ENCODE data around the gene COL4A1.

The COL4A1 gene

DNA sequence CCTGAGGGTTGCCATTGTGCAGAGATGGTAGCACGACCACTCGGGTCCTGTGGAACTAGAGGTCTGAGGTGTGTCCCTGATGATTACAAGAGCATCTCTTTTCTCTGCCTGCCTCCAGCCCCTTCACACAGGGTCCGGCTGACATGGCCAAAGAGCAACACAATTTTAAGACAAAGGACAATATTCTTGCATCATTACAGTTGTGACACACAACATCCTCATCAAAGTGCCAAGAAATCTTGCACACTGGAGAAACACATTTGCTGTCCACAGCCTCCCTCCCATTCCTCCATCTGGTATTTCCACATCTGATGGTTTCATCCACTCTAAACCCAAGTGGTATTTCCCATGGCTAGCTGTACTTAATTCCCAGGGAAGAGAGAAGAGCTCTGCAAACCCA is 12.8 kb downstream of the COL4A1 start:
- DNase-seq (ENCODE audit: low read depth in 1 of 2, low spot score in 1 of 2): no peak

DNA sequence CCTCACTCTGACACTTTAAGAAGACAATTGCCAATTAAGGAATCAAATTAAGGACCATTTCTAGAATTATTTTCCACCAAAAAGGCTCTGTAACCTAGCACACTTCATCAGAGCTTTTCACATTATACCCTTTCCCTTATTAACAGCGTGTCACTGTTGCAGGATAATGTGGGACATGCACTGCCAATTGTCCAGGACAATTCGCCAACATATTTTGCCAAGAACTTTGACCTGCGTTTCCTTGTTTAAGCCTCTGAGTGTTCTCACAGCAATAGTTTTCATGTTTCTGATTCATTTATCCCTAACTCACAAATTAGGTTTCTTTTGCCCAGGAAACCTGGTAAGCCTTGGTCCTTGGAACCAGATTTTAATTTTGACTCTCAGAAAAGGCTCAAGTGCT is 13.3 kb downstream of the COL4A1 start:
- DNase-seq (ENCODE audit: low read depth in 1 of 2, low spot score in 1 of 2): no peak

DNA sequence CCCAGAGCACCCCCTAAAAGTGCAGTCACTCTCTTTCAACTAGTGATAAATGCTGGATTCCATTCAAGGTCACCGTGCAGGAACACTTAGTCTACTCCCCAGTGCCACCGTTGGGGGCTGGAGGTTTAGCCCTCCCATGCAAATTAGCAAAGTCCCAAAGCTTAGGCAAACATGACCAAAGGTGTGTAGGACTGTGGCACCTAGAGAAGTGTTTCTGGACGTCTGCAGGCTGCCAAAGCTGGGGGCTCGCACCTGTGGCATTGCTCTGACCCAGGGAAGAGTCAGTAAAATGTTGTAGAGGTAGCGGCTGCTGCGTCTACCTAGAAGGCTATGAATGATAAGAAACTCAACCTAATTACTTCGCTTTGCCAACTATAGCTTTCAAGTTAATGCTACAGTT is 13.9 kb downstream of the COL4A1 start:
- DNase-seq (ENCODE audit: low read depth in 1 of 2, low spot score in 1 of 2): no peak

DNA sequence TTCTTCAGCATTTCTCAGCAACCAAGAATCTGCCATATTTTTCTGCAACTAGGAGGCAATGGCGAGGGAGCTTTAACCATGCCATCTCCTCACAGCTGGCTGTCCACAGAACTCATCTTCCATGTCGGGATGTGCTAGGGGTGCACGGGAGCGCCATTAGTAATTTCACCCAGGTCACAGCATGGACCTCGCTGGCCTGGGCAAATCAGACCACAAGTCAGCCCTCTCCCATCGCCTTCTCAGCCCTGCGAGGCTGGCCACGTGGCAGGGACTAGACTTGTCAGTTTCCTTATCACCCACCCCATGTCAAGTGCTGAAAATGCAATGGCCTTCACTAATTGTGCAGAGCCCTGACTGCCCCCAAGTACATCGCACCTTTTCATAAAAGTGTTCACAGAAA is 15.7 kb downstream of the COL4A1 start:
- DNase-seq (ENCODE audit: low read depth in 1 of 2, low spot score in 1 of 2): no peak

DNA sequence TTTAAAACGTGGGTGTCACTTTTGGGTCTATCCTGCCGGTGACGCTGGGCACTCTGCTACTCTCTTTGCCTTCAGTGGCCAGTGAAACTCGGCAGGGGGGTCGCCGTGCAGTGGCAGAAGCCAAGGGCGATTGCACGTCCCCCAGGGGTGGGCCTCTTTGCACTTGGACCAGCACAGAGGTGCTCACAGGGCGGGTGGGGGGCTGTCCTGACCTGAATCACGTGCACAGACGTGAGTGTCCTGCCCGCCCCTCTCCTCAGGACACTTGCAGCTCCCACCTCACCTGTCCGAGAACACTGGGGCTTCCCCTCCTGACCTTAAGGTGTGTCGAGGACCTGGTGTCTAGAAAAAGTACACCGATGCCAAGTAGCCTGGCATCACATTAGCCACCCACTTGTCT is 16.1 kb downstream of the COL4A1 start:
- no peak for DNase-seq (ENCODE audit: low read depth in 1 of 2, low spot score in 1 of 2)

DNA sequence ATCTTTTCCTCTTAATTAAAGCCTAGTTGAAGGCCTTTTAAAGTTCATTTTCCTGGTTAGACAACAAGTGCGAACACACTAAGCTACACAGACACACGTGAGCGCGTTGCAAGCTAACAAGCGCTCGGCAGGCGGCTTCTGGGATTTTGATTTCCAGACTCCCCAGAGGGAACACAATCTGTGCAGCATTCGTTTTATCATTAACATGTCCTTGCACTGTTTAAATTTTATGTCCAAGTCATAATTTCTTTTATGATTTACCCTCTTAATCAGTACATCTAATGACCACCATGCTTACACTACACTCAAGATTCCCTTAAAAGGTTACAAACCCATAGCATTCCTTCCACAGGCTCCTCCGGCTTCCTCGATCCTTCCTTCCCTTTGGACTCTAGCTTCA is 16.8 kb downstream of the COL4A1 start:
- DNase-seq (ENCODE audit: low read depth in 1 of 2, low spot score in 1 of 2): no peak

DNA sequence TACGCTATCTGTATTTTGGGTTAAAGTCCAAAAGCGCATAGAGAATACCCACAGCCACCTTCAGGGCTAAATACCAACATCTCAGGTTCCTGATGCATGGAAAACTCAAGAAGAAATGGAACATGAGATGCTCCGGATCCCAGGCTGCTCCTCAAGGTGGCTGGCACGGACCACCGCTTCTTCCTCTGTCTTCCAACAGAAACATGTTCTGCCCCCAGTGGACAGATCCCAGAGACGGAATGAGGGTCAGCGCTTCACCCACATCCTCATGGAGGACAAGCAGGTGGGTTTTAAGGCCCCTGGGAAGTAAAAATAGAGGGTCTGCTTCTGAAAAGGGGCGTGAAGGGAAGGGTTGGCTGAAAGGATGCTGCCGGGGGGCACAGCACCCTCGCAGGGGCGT is 17.3 kb downstream of the COL4A1 start:
- DNase-seq (ENCODE audit: low read depth in 1 of 2, low spot score in 1 of 2): no peak

DNA sequence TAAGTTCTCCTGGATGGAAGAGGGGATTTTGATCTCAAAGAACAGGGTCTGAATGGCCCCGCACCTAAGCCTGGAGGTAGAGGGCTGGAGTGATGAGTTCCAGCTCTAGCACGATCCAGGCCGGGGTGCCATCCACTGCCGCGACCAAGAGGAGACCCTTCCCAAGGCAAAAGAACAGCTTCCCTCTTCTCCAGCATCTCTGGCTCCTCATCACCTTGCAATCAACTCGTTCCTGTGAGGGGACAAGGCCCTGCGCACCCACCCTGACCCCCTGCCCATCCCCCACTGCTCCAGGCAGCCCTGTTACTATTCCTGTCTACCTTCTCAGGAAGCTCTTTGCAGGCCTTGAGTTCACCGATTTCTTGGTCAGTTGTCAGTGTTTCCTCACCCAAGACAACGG is 17.8 kb downstream of the COL4A1 start:
- DNase-seq (ENCODE audit: low read depth in 1 of 2, low spot score in 1 of 2): no peak

DNA sequence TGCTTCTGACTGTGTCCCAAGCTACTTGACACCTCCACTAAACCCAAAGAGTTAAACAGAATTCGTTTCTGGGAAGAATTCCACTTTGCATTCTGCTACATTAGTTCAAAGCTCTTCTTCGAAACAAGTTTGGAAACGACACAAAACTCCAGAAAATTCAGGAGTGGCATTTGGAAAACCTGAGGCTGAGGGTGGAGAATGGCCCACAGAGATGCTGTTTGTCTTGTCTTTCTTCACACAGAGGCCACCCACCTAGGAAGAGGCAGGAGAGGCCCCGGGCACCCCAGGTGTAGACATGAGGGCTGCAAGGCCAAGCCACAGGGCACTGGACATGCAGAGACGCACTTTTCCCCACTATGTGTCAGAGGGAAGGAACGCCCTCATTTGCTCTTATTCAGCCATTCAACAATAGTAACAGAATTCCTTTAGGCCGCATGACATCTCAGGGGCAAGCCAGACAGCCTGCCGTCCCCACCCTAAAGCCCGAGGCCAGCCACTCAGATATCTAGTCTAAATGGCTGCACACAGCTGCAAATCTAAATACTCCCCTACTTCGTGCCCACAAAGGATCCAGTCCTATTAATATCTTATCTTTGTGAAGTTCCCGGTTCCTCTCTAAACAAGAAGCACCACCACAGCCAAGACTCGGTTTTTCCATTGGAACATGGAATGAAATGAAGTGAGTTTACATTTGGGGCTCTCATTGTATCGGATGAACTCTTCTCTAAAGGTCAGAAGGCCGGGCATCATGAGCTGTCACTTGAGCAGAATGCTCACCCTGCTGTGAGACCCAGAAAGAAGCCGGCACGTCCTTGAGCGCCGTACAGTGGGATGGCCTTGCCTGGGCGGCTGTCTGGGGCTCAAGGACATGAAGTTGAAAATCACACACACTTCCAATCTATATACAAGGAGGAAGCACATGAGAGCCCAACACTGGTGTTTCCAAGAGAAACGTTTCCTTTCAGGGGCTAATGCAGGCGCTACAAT is 19.8 kb downstream of the COL4A1 start:
- no peak for DNase-seq (ENCODE audit: low read depth in 1 of 2, low spot score in 1 of 2)

DNA sequence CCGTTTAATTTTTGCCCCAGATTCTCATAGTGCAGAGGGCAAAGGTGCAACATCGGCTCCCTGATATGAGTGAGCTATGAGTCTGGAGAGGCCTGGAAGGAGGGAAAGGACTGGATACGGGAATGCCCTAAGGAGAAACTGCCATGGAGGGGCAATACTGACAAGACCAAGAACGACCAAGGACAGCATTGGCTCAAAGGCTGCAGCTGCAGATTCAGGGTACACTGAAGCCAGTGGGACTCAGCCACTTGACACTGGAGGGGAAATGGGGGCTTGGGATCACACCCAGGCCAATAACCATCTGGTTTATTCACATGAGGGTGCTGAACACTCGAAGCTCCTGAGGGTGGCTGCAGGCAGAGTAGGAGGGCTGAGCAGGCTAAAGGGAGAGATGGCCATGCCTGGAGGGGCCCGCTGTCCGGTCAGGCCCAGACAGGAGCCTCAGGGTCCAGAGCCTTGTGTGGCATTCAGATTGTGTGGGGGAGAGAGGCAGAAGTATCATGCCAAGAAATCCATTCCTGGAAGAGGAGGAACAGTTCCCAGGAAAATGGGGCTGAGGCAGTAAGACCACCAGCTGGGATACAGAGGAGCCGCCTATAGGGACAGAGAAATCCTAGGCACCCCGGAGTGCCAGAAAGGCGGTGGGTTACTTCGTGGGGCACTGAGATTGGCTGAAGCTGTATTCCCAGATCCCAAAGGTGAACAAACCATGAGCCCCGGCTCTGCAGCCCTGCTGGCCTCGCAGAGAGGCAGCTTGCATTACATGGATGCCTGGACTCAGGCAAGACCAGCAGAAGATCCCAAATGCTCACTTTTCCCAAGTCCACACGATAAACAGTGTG is 20.7 kb downstream of the COL4A1 start:
- DNase-seq (ENCODE audit: low read depth in 1 of 2, low spot score in 1 of 2): no peak

DNA sequence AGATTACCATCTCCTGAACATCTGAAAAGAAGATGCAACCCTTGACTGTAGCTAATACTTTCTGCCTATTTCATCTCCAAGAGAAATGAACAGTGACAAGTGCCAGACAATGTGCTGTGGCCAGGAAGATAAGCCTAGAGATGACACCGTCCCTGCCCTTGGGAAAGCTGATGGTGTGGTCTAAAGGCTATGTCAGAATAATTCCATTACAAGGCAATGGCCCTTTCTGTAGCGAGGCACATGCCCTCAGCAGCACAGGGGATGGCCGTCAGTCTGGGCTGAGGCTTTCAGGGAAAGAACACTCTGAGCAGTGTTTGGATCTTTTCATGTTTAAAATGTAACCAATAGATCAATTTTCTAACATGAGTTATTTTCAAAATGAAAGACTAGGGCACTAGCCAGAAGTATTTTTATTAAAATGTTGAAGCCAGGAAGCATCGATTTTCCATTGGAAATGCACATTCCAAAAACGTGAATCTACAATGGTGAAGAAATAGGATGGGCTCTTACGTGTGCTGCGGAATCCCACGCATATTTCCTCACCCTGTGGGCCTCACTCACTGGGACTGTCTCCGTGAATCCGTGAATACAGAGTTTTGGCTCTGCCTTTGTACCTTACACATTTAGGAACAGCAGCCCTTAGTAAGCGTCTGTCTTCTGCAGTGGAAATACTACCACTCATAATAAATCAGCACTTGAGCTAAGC is 22.0 kb downstream of the COL4A1 start:
- no peak for DNase-seq (ENCODE audit: low read depth in 1 of 2, low spot score in 1 of 2)

DNA sequence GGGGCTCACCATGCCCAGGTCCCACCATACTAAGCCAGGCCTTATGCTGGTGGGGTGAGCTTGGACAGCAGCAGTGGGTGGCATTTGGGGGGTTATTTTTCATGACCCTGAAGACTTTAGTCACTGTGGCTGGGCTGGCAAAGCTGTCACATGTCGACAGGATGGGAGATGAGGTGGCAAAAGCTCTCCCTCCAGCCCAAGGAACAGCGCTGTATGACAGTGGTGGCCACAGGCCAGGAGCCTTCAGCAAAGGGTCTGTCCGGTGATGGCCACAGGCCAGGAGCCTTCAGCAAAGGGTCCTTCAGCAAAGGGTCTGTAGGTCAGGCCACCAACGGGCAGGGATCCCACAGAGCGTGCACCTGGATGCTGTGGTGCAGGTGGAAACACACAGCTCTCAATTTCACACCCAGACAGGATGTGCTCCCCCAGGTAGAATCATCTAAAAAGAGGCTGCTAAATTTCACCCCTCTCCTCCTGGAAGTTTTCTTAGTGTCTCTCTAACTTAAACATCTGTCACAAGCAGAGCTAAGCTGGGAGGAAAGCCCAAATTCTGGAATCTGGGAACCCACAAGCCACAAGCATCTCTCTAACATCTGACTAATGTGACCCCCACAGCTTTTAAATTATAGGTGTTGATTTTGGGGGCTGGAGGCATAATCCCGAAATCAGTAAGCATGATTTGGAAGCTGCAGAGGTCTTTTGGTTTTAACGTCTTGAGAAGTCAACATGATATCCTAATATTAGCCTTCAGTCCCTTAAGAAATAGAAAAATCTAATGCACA is 23.0 kb downstream of the COL4A1 start:
- no peak for DNase-seq (ENCODE audit: low read depth in 1 of 2, low spot score in 1 of 2)

DNA sequence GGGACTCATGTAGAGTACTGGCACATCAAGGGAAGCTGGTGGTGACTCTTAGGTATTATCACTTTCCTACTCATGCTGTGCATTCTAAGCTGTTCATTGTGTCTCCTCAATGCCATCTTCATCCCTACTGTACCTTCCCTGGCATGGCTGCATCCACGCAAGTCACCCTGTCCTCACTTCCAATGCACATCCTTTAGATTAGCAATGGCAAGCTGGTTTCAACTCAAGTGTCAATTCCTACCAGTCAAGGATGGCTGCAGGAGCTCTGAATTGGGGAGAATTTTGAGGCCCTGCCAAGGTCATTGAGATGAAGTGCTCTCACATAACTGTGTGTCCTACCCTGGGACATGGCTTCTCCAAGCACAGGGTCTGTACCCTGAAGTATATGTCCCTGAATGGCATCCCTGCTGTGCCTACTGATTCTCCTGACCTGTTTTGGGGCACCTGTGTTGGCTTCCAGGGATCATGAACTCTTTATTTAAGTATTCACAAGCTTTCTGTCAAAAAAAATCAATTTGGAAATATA is 24.6 kb downstream of the COL4A1 start:
- no peak for DNase-seq (ENCODE audit: low read depth in 1 of 2, low spot score in 1 of 2)

DNA sequence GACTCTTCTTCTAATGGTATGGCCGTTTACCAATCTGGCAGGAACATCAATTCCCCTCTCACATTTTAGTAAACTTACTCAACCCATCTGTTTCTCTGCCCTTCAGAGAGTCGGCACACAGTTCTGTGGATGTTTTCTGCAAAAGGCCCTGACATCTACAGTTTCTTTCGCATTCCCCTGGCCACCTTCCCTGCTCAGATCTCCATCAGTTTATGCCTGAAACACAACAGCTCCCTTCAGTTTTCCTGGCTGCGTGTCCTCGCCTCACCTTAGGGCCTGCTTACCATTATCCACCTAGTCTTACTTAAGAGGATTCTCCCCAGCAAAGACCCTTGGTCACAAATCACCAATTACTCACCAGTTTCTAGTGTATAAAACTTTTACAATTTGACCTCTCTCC is 25.2 kb downstream of the COL4A1 start:
- no peak for DNase-seq (ENCODE audit: low read depth in 1 of 2, low spot score in 1 of 2)

DNA sequence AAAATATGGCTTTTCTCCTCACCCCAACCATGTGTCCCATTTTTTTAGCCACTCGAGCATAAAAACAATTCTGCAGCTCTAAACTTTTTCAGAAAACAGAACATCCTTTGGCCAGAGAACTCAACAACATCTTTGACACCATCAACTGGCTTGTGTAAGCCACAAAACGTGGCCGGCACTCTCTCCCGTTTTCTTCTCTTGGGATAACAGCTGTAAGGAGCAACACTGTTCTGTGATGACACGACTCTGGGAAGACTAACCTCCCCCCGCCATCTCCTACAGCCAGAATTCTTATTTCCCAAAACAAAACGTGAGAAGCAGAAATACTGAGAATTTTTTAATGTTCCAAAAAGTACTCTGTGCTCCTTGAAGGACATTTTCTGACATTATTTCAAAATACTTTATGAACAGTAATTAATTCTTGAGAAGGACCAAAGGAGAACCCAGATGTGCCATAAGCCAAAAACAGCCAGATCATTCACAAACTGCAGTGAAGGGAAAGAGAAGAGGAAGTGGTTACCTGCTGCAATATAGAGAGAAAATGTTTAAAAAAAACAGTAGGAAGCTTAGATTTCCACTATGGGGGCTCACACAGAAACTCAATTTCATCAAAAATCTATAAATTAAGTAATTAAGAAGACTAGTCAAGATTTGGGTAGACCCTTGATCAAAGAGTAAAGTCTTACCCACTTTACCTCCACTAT is 25.8 kb downstream of the COL4A1 start:
- no peak for DNase-seq (ENCODE audit: low read depth in 1 of 2, low spot score in 1 of 2)

DNA sequence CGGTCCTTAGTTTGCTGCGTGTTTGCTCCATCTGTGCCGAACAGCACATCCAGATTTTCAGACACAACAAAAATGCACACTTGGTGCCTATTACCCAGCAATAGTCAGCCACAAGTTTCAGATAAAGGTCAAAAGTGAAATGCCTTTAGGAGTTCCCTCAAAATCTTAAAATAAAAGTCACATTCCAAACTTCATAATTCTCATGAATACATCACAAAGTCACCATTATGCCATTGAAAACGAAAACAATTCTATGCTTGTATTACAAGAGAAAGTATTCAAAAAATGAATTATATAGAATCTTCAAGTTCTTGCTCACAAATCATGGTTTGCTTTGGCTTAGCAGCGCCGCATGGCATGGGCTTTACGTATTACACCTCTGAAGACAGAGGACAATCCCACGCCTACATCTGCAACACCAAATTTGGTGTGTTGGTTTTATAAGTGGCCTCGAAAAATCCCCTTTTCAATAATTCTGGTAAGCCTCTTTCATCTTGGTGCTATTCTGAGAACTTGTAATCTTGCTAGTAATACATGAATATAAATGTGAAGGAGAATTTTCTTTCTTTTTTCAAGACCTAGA is 26.6 kb downstream of the COL4A1 start:
- no peak for DNase-seq (ENCODE audit: low read depth in 1 of 2, low spot score in 1 of 2)

DNA sequence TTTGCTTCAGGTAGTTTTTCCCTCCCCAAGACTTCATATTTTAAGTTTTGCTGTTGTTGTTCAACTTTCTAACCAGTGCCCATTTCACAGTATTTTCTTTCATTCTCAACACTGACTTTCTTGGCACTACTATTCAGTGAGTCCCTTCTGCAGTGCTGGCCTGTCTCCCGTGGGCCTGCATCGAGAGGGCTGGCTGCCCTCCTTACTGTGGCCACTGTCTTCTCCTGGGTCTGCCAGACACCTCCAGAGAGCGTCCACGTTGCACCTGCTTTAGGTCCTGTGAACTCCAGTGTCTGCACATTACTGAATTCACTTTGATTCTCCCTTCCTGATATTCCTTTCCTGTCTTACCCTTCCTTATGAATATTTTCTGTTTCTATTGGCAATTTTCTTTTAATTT is 27.3 kb downstream of the COL4A1 start:
- DNase-seq (ENCODE audit: low read depth in 1 of 2, low spot score in 1 of 2): no peak

DNA sequence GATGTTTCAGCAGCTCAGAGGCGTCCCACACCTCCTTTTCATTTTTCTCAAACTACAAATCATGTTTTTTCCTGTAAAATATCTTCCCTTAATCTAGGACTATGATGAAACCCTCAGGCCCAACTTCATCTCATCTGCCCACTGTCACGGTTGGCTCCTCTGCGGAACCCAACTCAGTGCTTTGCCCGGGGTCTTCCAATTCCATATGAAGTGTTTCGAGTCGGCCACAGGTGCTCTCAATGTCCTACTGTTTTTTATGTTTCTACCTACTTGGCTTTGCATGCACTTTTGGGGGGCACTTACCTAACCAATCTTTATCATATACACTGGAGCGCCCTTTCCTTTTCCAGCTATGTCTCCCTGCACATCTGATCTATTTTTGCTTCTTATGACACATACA is 28.1 kb downstream of the COL4A1 start:
- no peak for DNase-seq (ENCODE audit: low read depth in 1 of 2, low spot score in 1 of 2)

DNA sequence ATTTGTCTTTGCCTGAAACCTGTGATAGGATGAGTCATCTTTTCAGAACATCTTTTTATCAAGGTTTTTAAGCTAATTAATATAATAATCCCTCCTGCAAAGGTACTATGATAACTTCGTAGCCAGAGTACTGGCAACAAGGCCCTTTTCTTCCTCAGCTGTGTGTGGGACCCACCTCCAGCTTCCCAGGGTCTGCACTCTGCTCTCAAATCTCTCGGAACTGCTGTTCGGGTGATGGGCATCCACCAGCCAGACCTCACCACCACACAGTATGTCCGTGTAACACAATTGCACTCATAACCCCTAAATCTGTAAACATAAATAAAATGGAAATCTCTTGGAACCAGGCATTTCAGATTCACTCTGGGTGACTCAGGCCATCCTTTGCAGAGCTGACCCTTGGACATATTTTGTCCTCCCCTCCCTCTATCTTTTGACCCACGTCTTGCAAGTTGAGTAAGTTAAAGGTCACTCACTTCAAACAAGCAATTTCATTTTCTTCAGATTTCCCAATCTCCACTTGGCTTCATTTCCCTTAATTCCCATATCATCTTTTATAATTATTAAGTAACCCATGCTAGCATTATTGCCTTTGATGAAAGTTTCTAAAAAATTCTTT is 29.5 kb downstream of the COL4A1 start:
- no peak for DNase-seq (ENCODE audit: low read depth in 1 of 2, low spot score in 1 of 2)
